PC-3 (cell line): ENCODE data around the gene CAVIN1. TPM values are rescaled to one million over a fixed set of nuclear protein-coding genes. Genes with fewer than 3 reads are reported as not detected.

Experiments used
- ATAC-seq: fragments of 200-7000 bp; cut with Tn5 transposase; 2 replicates; pipeline ENCODE4 v1.9.1; 2020; ENCODE audit warnings: mild to moderate bottlenecking, moderate library complexity
- BruUV-seq: library from RNA; stranded (reverse); fragments of 400-500 nt; replicated peaks from 2 replicates; lab custom pipeline; 2021; lab: Mats Ljungman, UMichigan
- CTCF ChIA-PET: fragments of 300-600 bp; sonication (Branson Sonifier 250); formaldehyde crosslinking; loops from one replicate; lab custom pipeline; 2022; ENCODE audit warnings: antibody characterized with exemption; lab: Charles Lee
- POLR2A ChIA-PET: fragments of 300-600 bp; sonication (Branson Sonifier 250); formaldehyde crosslinking; loops from one replicate; lab custom pipeline; 2022; ENCODE audit warnings: antibody characterized with exemption; ENCODE audit not compliant: unreplicated experiment; lab: Charles Lee
- DNase-seq: peaks from one replicate; pipeline ENCODE4 v3.0.0-alpha.2; 2015
- H2AFZ ChIP-seq: fragments of 300-600 bp; sonication (generic); 2 replicates; pipeline ENCODE4 v1.6.0; 2016; ENCODE audit warnings: antibody characterized with exemption, low read length
- H3F3A ChIP-seq: fragments of 300-600 bp; sonication (generic); one replicate; pipeline ENCODE4 v1.6.0; 2017; ENCODE audit warnings: antibody characterized with exemption, low read length, control low read depth, mild to moderate bottlenecking; ENCODE audit not compliant: unreplicated experiment
- H3K27ac ChIP-seq: fragments of 300-600 bp; sonication (generic); 2 replicates; pipeline ENCODE4 v1.5.1; 2016; ENCODE audit warnings: mild to moderate bottlenecking, low read length
- H3K27me3 ChIP-seq: fragments of 300-600 bp; sonication (generic); 2 replicates; pipeline ENCODE4 v1.6.1; 2016; ENCODE audit warnings: low read length, mixed read lengths
- H3K36me3 ChIP-seq: fragments of 300-600 bp; sonication (generic); 2 replicates; pipeline ENCODE4 v1.6.1; 2016; ENCODE audit warnings: low read depth, mixed run types, low read length, mixed read lengths
- H3K4me1 ChIP-seq: fragments of 300-600 bp; sonication (generic); 2 replicates; pipeline ENCODE4 v1.5.1; 2016; ENCODE audit warnings: low read length; ENCODE audit not compliant: insufficient read depth
- H3K4me2 ChIP-seq: fragments of 300-600 bp; sonication (generic); 2 replicates; pipeline ENCODE4 v1.6.0; 2016; ENCODE audit warnings: low read length
- H3K4me3 ChIP-seq: fragments of 300-600 bp; sonication (generic); 2 replicates; pipeline ENCODE4 v1.5.1; 2016; ENCODE audit warnings: mild to moderate bottlenecking, low read length, mixed read lengths
- H3K79me2 ChIP-seq: fragments of 300-600 bp; sonication (generic); 2 replicates; pipeline ENCODE4 v1.6.1; 2017; ENCODE audit warnings: low read length, mixed read lengths
- H3K9ac ChIP-seq: fragments of 300-600 bp; sonication (generic); 2 replicates; pipeline ENCODE4 v1.6.0; 2016; ENCODE audit warnings: mild to moderate bottlenecking, low read length
- H3K9me2 ChIP-seq: fragments of 300-600 bp; sonication (generic); replicated peaks from 2 replicates; pipeline ENCODE4 v1.6.1; 2016; ENCODE audit warnings: mixed run types, low read length, mixed read lengths
- H3K9me3 ChIP-seq: fragments of 300-600 bp; sonication (generic); 2 replicates; pipeline ENCODE4 v1.6.1; 2016; ENCODE audit warnings: low read length, mixed read lengths
- H4K20me1 ChIP-seq: fragments of 300-600 bp; sonication (generic); 2 replicates; pipeline ENCODE4 v1.6.1; 2016; ENCODE audit warnings: low read length, mixed read lengths
- EZH2 ChIP-seq: fragments of 300-600 bp; sonication (generic); IDR thresholded peaks from one replicate; pipeline ENCODE4 v1.6.1; 2017; ENCODE audit warnings: antibody characterized with exemption, mild to moderate bottlenecking, low read length; ENCODE audit not compliant: unreplicated experiment
- EZH2phosphoT487 ChIP-seq: fragments of 300-600 bp; sonication (generic); IDR thresholded peaks from 2 replicates; pipeline ENCODE4 v1.6.1; 2018; ENCODE audit warnings: mild to moderate bottlenecking, antibody characterized with exemption, low read length, borderline replicate concordance
- intact Hi-C: fragments of 100-400 bp; cut with micrococcal nuclease; formaldehyde crosslinking; loops from 2 replicates; pipeline ENCODE4 v1.9.0; 2023
- total RNA-seq: library from RNA; depleted of rRNA; stranded (reverse); fragments of >200 nt; gene quantifications from 2 replicates; pipeline ENCODE4 v1.2.3, GENCODE V29; 2014
- TF ChIP-seq, protein P1 (sequence below): fragments of 300-600 bp; sonication (generic); conservative IDR thresholded peaks from 2 replicates; pipeline ENCODE4 v1.5.1; 2017; ENCODE audit warnings: antibody characterized with exemption, low read depth, mild to moderate bottlenecking, low read length

The CAVIN1 gene
- total RNA-seq, 1 experiment from 2014 or later, result not detected

DNA sequence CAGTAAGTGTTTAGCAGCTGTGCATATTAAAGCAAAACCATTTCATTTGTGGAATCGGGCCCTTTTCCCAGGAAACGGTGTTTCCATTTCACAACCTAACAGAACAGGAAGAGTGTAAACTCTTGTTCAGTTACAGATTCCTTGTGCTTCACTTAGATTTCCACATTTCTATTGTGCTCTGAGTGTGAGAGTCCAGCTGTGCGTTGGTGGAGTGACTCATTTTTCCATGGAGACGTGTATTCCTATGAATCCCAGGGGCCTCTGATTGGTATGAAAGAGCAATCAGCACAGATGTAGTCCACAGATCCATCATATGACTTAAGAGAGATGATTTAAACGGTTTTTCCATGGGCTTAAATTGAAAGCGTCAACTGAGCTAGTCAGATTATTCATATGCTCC, 13.3 kb upstream of the CAVIN1 start:
- Histone ChIP-seq H3K27ac (no peak overlapping the region), H3K9me2 (no peaks in the 10 kb centered on the region), H3K4me2 (no peak overlapping the region), H4K20me1 (no peaks in the 10 kb centered on the region), H2AFZ (no peak overlapping the region), H3K79me2 (no peaks in the 10 kb centered on the region), H3K4me3 (no peak overlapping the region), H3K4me1 (no peaks in the 10 kb centered on the region), H3K36me3 (no peaks in the 10 kb centered on the region), H3K27me3 (no peaks in the 10 kb centered on the region), H3K9ac (no peak overlapping the region), H3K9me3 (no peaks in the 10 kb centered on the region), H3F3A (no peaks in the 10 kb centered on the region)
- POLR2A ChIA-PET, result no interaction called here
- intact Hi-C loops, result no loop called here
- no peak for ATAC-seq
- TF ChIP-seq EZH2phosphoT487 (no peak), EZH2 (no peak)
- TF ChIP-seq, protein P1, sequence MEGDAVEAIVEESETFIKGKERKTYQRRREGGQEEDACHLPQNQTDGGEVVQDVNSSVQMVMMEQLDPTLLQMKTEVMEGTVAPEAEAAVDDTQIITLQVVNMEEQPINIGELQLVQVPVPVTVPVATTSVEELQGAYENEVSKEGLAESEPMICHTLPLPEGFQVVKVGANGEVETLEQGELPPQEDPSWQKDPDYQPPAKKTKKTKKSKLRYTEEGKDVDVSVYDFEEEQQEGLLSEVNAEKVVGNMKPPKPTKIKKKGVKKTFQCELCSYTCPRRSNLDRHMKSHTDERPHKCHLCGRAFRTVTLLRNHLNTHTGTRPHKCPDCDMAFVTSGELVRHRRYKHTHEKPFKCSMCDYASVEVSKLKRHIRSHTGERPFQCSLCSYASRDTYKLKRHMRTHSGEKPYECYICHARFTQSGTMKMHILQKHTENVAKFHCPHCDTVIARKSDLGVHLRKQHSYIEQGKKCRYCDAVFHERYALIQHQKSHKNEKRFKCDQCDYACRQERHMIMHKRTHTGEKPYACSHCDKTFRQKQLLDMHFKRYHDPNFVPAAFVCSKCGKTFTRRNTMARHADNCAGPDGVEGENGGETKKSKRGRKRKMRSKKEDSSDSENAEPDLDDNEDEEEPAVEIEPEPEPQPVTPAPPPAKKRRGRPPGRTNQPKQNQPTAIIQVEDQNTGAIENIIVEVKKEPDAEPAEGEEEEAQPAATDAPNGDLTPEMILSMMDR, result no peak
- no peak for DNase-seq
- CTCF ChIA-PET, result no interaction called here
- no TSS peak for BruUV-seq

- Histone ChIP-seq H3K27ac (no peak overlapping the region), H3F3A (no peaks in the 10 kb centered on the region), H3K79me2 (no peaks in the 10 kb centered on the region), H3K4me3 (no peak overlapping the region), H3K9me3 (no peaks in the 10 kb centered on the region), H3K36me3 (no peaks in the 10 kb centered on the region), H3K27me3 (no peaks in the 10 kb centered on the region), H2AFZ (no peak overlapping the region), H3K9ac (no peak overlapping the region), H3K9me2 (no peaks in the 10 kb centered on the region), H3K4me1 (no peaks in the 10 kb centered on the region), H4K20me1 (no peaks in the 10 kb centered on the region), H3K4me2 (no peak overlapping the region)
- ATAC-seq, result no peak
- no peak for TF ChIP-seq EZH2phosphoT487
- BruUV-seq, result no TSS peak
- no peak for DNase-seq
- CTCF ChIA-PET, result no interaction called here
- intact Hi-C loops, result no loop called here
- POLR2A ChIA-PET, result no interaction called here
Measured at GRCh38 chr17:42431758-42432161, 8.7 kb upstream of the CAVIN1 start.

- Histone ChIP-seq H3K36me3 (no peaks in the 10 kb centered on the region), H3K9me2 (no peaks in the 10 kb centered on the region), H3K4me1 (no peaks in the 10 kb centered on the region), H3K9ac (no peak overlapping the region), H3K9me3 (no peaks in the 10 kb centered on the region), H3K79me2 (no peaks in the 10 kb centered on the region), H4K20me1 (no peaks in the 10 kb centered on the region), H3F3A (no peaks in the 10 kb centered on the region), H2AFZ (no peak overlapping the region), H3K27me3 (no peaks in the 10 kb centered on the region), H3K4me2 (no peak overlapping the region), H3K4me3 (no peak overlapping the region), H3K27ac (no peak overlapping the region)
- no peak for ATAC-seq
- BruUV-seq, result no TSS peak
- intact Hi-C loops, result no loop called here
- DNase-seq, result no peak
- TF ChIP-seq EZH2phosphoT487 (no peak), EZH2 (no peak)
- TF ChIP-seq, protein P1, result no peak
- ChIA-PET CTCF (no interaction called here), POLR2A (no interaction called here)
Measured at GRCh38 chr17:42429726-42430447, 6.8 kb upstream of the CAVIN1 start.
